H1 (cell line): ENCODE measurements around the gene CLEC18C.
"Not testable (repeated sequence)": the region's sequence is repeated elsewhere in the genome, so short reads cannot be mapped to it uniquely, and the experiment has no call there.

Experiments used
- ATF2 ChIP-seq: IDR thresholded peaks from 2 replicates; pipeline ENCODE4 v1.6.1; 2012; ENCODE audit warnings: low read length, inconsistent platforms
- CBX5 ChIP-seq: fragments of 300-800, 300-1000 bp; sonication (generic); IDR thresholded peaks from 2 replicates; pipeline ENCODE4 v1.7.1; 2016; ENCODE audit warnings: antibody characterized with exemption, low read length, low read depth
- CTCF ChIP-seq, 3 experiments: IDR thresholded peaks; 1 replicate in 2 of 3; 2 replicates in 1 of 3; pipeline versions ENCODE4 v1.5.1 to v1.6.1; 2011; ENCODE audit warnings: low read length in 3 of 3, mild to moderate bottlenecking in 3 of 3, inconsistent platforms in 2 of 3, low read depth in 1 of 3, moderate library complexity in 1 of 3; ENCODE audit not compliant: insufficient read depth in 1 of 3; ENCODE audit errors: control extremely low read depth in 1 of 3
- EZH2 ChIP-seq: fragments of 200-600 bp; sonication (generic); IDR thresholded peaks from 2 replicates; pipeline ENCODE4 v1.7.1; 2012; ENCODE audit warnings: low read depth, mild to moderate bottlenecking, moderate library complexity, low read length, inconsistent platforms; ENCODE audit not compliant: severe bottlenecking
- GTF2F1 ChIP-seq: IDR thresholded peaks from 2 replicates; pipeline ENCODE4 v1.6.1; 2012; ENCODE audit warnings: low read depth, low read length, improper control_type of control experiment, borderline replicate concordance
- JUN ChIP-seq: IDR thresholded peaks from 2 replicates; pipeline ENCODE4 v1.6.1; 2011; ENCODE audit warnings: low read depth, mild to moderate bottlenecking, improper control_type of control experiment, low read length
- KDM1A ChIP-seq: fragments of 200-600, 300-600 bp; sonication (generic); IDR thresholded peaks from 2 replicates; pipeline ENCODE4 v1.7.1; 2016; ENCODE audit warnings: mild to moderate bottlenecking, low read length, borderline replicate concordance
- MAX ChIP-seq: IDR thresholded peaks from 2 replicates; pipeline ENCODE4 v1.6.1; 2012; ENCODE audit warnings: inconsistent platforms
- POLR2A ChIP-seq, 2 experiments: IDR thresholded peaks; 1 replicate in 1 of 2; 2 replicates in 1 of 2; pipeline ENCODE4 v1.6.1; 2011; ENCODE audit warnings: low read depth in 2 of 2, low read length in 2 of 2, mild to moderate bottlenecking in 2 of 2; ENCODE audit errors: control extremely low read depth in 1 of 2
- POLR2AphosphoS5 ChIP-seq: IDR thresholded peaks from 2 replicates; pipeline ENCODE4 v1.6.1; 2011; ENCODE audit warnings: low read depth, low read length
- SP2 ChIP-seq: IDR thresholded peaks from 2 replicates; pipeline ENCODE4 v1.6.1; 2012; ENCODE audit warnings: mild to moderate bottlenecking, low read length, inconsistent platforms
- SP4 ChIP-seq: IDR thresholded peaks from 2 replicates; pipeline ENCODE4 v1.6.1; 2012; ENCODE audit warnings: low read length, inconsistent platforms
- TAF1 ChIP-seq: IDR thresholded peaks from 2 replicates; pipeline ENCODE4 v1.6.1; 2011; ENCODE audit warnings: mild to moderate bottlenecking, low read depth, low read length
- ZNF274 ChIP-seq: IDR thresholded peaks from 2 replicates; pipeline ENCODE4 v1.7.0; 2012; ENCODE audit warnings: low read length, borderline replicate concordance; ENCODE audit errors: extremely low read depth

- not testable (repeated sequence) for TF ChIP-seq CTCF (IDR thresholded peaks at IDR 0.05; ENCODE audit: control extremely low read depth in 1 of 3, insufficient read depth in 1 of 3, low read depth in 1 of 3, low read length in 3 of 3); POLR2AphosphoS5; JUN; POLR2A (IDR thresholded peaks at IDR 0.05; ENCODE audit: control extremely low read depth in 1 of 2, low read depth in 2 of 2, low read length in 2 of 2); MAX; ZNF274; CBX5; SP2; ATF2; GTF2F1; SP4; EZH2; TAF1; KDM1A
These were observed 49.6 kb downstream of the CLEC18C start for GRCh38 chr16:70223216-70223615.
